ENCODE results near the gene EPHA10.

The EPHA10 gene

DNA sequence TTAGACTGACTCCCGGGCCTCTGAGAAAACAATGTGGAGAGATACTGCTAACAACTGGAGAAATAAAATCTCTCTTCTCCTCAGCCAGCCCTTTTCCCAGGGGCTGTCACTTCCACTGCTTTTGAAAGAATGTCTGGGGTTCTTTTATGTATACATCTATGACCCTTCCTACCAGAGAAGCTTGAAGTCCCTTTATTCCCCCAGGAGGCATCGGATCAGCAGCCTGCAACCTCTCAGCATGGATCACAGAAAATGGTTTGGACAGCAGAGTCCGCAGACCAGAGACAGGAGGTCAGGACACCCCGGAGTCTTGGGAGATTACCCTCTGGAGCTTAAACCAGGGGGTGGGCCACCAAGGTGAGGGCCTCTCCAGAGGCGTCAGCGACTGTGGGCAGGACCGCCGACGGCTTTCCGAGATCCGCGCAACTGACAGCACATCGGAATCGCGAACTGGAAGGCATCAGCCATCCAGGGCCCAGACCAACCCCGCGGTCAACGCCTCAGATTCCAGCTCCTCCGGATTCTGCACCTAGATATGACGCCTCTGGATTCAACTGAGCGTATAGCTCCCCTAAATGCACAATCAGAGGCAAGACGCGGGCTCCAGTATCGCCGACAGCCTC lies 1.0 kb downstream of the EPHA10 start:
- Histone ChIP-seq H3K27me3 (ENCODE audit: insufficient read depth, low read depth, severe bottlenecking) (peaks cover 13% of the 10 kb centered on the region), H3K4me3 (ENCODE audit: low read depth, low read length) (peak overlapping the region; percentile 51), H3K36me3 (no peaks in the 10 kb centered on the region), H3K27ac (no peak overlapping the region), H3K9me3 (ENCODE audit: severe bottlenecking) (no peaks in the 10 kb centered on the region)
- TF ChIP-seq, protein P1, sequence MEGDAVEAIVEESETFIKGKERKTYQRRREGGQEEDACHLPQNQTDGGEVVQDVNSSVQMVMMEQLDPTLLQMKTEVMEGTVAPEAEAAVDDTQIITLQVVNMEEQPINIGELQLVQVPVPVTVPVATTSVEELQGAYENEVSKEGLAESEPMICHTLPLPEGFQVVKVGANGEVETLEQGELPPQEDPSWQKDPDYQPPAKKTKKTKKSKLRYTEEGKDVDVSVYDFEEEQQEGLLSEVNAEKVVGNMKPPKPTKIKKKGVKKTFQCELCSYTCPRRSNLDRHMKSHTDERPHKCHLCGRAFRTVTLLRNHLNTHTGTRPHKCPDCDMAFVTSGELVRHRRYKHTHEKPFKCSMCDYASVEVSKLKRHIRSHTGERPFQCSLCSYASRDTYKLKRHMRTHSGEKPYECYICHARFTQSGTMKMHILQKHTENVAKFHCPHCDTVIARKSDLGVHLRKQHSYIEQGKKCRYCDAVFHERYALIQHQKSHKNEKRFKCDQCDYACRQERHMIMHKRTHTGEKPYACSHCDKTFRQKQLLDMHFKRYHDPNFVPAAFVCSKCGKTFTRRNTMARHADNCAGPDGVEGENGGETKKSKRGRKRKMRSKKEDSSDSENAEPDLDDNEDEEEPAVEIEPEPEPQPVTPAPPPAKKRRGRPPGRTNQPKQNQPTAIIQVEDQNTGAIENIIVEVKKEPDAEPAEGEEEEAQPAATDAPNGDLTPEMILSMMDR (IDR thresholded peaks at IDR 0.05; ENCODE audit: low read depth, low read length): no peak
- peak; percentile 60 for DNase-seq

DNA sequence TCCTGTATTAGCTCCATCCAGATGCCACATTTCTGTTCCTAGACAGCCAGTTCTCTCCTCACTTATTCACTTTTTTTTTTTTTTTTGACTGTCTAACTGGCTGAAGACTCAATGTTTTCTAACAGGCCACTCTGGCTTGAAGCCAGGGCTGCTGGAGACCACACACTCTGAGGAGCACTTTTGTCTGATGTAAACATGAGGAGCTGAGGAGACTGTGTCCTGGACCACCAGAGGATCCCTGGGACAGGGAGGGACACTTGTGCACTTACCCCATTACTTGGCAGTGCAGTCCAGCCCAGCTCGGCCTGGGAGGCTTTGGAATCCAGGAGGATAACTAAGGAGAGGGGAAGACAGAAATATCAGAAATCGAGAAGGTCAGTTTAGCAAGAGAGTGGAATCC lies 2.4 kb downstream of the EPHA10 start:
- TF ChIP-seq, protein P1 (IDR thresholded peaks at IDR 0.05; ENCODE audit: low read depth, low read length): no peak
- DNase-seq: no peak
- no peak overlapping the region for H3K27ac ChIP-seq
- no peak overlapping the region for H3K4me3 ChIP-seq (ENCODE audit: low read depth, low read length)
- H3K9me3 ChIP-seq (ENCODE audit: severe bottlenecking): no peaks in the 10 kb centered on the region
- H3K27me3 ChIP-seq (ENCODE audit: insufficient read depth, low read depth, severe bottlenecking): peaks cover 13% of the 10 kb centered on the region
- no peaks in the 10 kb centered on the region for H3K36me3 ChIP-seq

GRCh38 chr1:37761416-37762095 lies 3.4 kb downstream of the EPHA10 start:
- Histone ChIP-seq H3K9me3 (ENCODE audit: severe bottlenecking) (no peaks in the 10 kb centered on the region), H3K36me3 (no peaks in the 10 kb centered on the region), H3K27ac (no peak overlapping the region), H3K4me3 (ENCODE audit: low read depth, low read length) (no peak overlapping the region), H3K27me3 (ENCODE audit: insufficient read depth, low read depth, severe bottlenecking) (peaks cover 13% of the 10 kb centered on the region)
- DNase-seq: no peak
- TF ChIP-seq, protein P1 (IDR thresholded peaks at IDR 0.05; ENCODE audit: low read depth, low read length): no peak

DNA sequence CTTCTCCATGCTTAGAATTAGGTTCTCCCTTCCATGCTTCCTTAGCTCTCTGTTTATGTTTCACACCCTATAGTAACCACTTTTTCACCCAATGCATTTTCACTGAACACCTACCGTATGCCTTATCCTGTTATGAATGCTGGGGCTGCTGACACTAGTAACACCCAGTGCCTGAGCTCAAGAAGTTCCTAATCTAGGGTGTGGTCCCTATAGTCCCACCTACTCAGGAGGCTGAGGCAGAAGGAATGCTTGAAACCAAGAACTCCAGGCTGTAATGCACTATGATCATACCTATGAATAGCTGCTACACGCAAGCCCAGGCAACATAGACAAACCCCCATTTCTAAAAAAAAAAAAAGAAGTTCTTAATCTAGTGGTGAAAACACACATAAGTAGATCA lies 5.5 kb downstream of the EPHA10 start:
- no peak overlapping the region for H3K4me3 ChIP-seq (ENCODE audit: low read depth, low read length)
- H3K36me3 ChIP-seq: no peaks in the 10 kb centered on the region
- H3K9me3 ChIP-seq (ENCODE audit: severe bottlenecking): no peaks in the 10 kb centered on the region
- peaks cover 13% of the 10 kb centered on the region for H3K27me3 ChIP-seq (ENCODE audit: insufficient read depth, low read depth, severe bottlenecking)
- TF ChIP-seq, protein P1 (IDR thresholded peaks at IDR 0.05; ENCODE audit: low read depth, low read length): no peak
- H3K27ac ChIP-seq: no peak overlapping the region
- DNase-seq: no peak

- peak; percentile 41 for DNase-seq
- H3K9me3 ChIP-seq (ENCODE audit: severe bottlenecking): no peaks in the 10 kb centered on the region
- TF ChIP-seq, protein P1 (IDR thresholded peaks at IDR 0.05; ENCODE audit: low read depth, low read length): no peak
- no peaks in the 10 kb centered on the region for H3K36me3 ChIP-seq
- no peaks in the 10 kb centered on the region for H3K27me3 ChIP-seq (ENCODE audit: insufficient read depth, low read depth, severe bottlenecking)
- no peak overlapping the region for H3K27ac ChIP-seq
- no peak overlapping the region for H3K4me3 ChIP-seq (ENCODE audit: low read depth, low read length)
These were observed 8.9 kb downstream of the EPHA10 start for GRCh38 chr1:37755951-37756560.
